Ovary (tissue), 9 donors: ENCODE data around the gene MYH15. TPM values are rescaled to one million over a fixed set of nuclear protein-coding genes. Genes with fewer than 3 reads are reported as not detected.

Experiments
- DNase-seq, 5 donors: peaks; one replicate each; pipeline ENCODE4 v3.0.0-alpha.2; 2019 to 2020
- H3K27ac ChIP-seq, 2 donors: fragments of 200-600 bp; one replicate each; pipeline versions ENCODE4 v1.5.1 to v1.8.0; 2019 to 2022
- H3K27me3 ChIP-seq: fragments of 200-600 bp; one replicate; pipeline ENCODE4 v1.8.0; 2022
- H3K36me3 ChIP-seq: fragments of 200-600 bp; sonication (generic); one replicate; pipeline ENCODE4 v1.5.1; 2019
- H3K4me1 ChIP-seq: one replicate; pipeline ENCODE4 v1.8.1; 2013; ENCODE audit warnings: mild to moderate bottlenecking, moderate library complexity; ENCODE audit not compliant: insufficient read depth
- H3K4me3 ChIP-seq: fragments of 200-600 bp; sonication (generic); one replicate; pipeline ENCODE4 v1.5.1; 2017
- H3K9me3 ChIP-seq, 2 donors: fragments of 200-600 bp in 1 of 2; sonication (generic) in 1 of 2; one replicate each; pipeline versions ENCODE4 v1.5.1 to v1.8.1; 2013 to 2019; ENCODE audit warnings: mild to moderate bottlenecking in 1 of 2, moderate library complexity in 1 of 2
- CTCF ChIP-seq, 3 donors: fragments of 450-650 bp in 2 of 3; fragments of 200-600 bp in 1 of 3; IDR thresholded peaks; one replicate each; pipeline versions ENCODE4 v1.5.1 to v1.8.0; 2016 to 2022; ENCODE audit warnings: antibody characterized with exemption in 3 of 3, mild to moderate bottlenecking in 1 of 3
- EP300 ChIP-seq: sonication (generic); formaldehyde crosslinking; IDR thresholded peaks from one replicate; pipeline ENCODE4 v1.6.1; 2017; ENCODE audit warnings: antibody characterized with exemption
- POLR2A ChIP-seq: fragments of 450-650 bp; IDR thresholded peaks from one replicate; pipeline ENCODE4 v1.6.1; 2017; ENCODE audit warnings: antibody characterized with exemption, mild to moderate bottlenecking, moderate library complexity
- WGBS, 3 donors: extraction: QIAGEN DNeasy Blood & Tissue Kit in 1 of 3; methylation state at CpG; one replicate each; pipeline versions ENCODE4 v1.1.5 to v1.1.7; 2013 to 2017; 5-methylcytosine and 5-hydroxymethylcytosine counted together
- intact Hi-C, 4 donors: fragments of 100-400 bp; cut with DNase I; formaldehyde crosslinking; loops; one replicate each; pipeline versions ENCODE4 v1.11.0 to v1.15.1; 2022 to 2023
- polyA plus RNA-seq, 2 donors: library from polyadenylated mRNA; stranded (reverse); fragments of 200-250 nt in 1 of 2; fragments of 350-450 nt in 1 of 2; fragmentation: Illumina TruSeq in 1 of 2; extraction: RNeasy Lipid Tissue Mini Kit (QIAGEN cat#74804) in 1 of 2; gene quantifications; one replicate each; pipeline ENCODE4 v1.2.3, GENCODE V29; 2013 to 2014
- total RNA-seq, 7 donors: library from RNA; depleted of rRNA in 2 of 7; stranded (reverse); fragments of >200 nt in 2 of 7; fragmentation: NEBNext Ultra II Directional in 3 of 7; extraction: Animal tissue kit (Norgen Biotek cat#: 25700) in 3 of 7; gene quantifications; one replicate each; pipeline versions ENCODE4 v1.1.0 to v1.2.4, GENCODE V29; 2016 to 2023
- donor health status: DM: no; HTN: no; CAD: no; lungs with moderate emphysema.
- donor health status: DM: no; HTN: no; CAD: no.
- donor health status: Bipolar disorder and iron deficiency.
- donor health status: DM: yes; HTN: yes; CAD: no.
- donor health status: DM: no; HTN: no; CAD: no.
- donor health status: DM: yes; HTN: yes; CAD: no.

The MYH15 gene
- total and polyA plus RNA-seq, 9 donors = 0.05 to 0.57 (median 0.11) TPM; not detected in 3

GRCh38 chr3:108459225-108459624 is 51.2 kb downstream of the MYH15 start:
- no peaks in the 10 kb centered on the region for H3K9me3 ChIP-seq
- no peaks in the 10 kb centered on the region for H3K27me3 ChIP-seq
- intact Hi-C loops = no loop called here
- H3K4me1 ChIP-seq = no peaks in the 10 kb centered on the region
- DNase-seq = no peak
- TF ChIP-seq EP300 = no peak
- TF ChIP-seq POLR2A = no peak
- TF ChIP-seq CTCF (IDR thresholded peaks at IDR 0.05) = no peak
- no peak overlapping the region for H3K27ac ChIP-seq
- no peaks in the 10 kb centered on the region for H3K36me3 ChIP-seq
- H3K4me3 ChIP-seq = no peak overlapping the region

GRCh38 chr3:108455212-108455705 is 55.1 kb downstream of the MYH15 start:
- intact Hi-C loops = no loop called here
- Histone ChIP-seq H3K27me3 (no peaks in the 10 kb centered on the region), H3K27ac (no peak overlapping the region), H3K4me1 (no peaks in the 10 kb centered on the region), H3K4me3 (no peak overlapping the region), H3K36me3 (no peaks in the 10 kb centered on the region), H3K9me3 (no peaks in the 10 kb centered on the region)
- DNase-seq = no peak
- TF ChIP-seq POLR2A (no peak), CTCF (IDR thresholded peaks at IDR 0.05) (no peak), EP300 (no peak)
- WGBS, 3 donors = 70 to 78% (median 75%) methylated on average over 2 of the region's 2 CpGs

GRCh38 chr3:108453565-108453964 is 56.8 kb downstream of the MYH15 start:
- intact Hi-C loops = no loop called here
- H3K9me3 ChIP-seq = no peaks in the 10 kb centered on the region
- DNase-seq = no peak
- H3K36me3 ChIP-seq = no peaks in the 10 kb centered on the region
- WGBS, 3 donors = 47 to 59% (median 53%) methylated on average over 1 of the region's 1 CpG
- H3K4me3 ChIP-seq = no peak overlapping the region
- no peaks in the 10 kb centered on the region for H3K4me1 ChIP-seq
- TF ChIP-seq CTCF (IDR thresholded peaks at IDR 0.05) (no peak), EP300 (no peak), POLR2A (no peak)
- H3K27me3 ChIP-seq = no peaks in the 10 kb centered on the region
- no peak overlapping the region for H3K27ac ChIP-seq

- WGBS, 3 donors = 42 to 89% (median 76%) methylated on average over 2 of the region's 2 CpGs
- Histone ChIP-seq H3K36me3 (no peaks in the 10 kb centered on the region), H3K27ac (no peak overlapping the region), H3K4me3 (no peak overlapping the region), H3K9me3 (no peaks in the 10 kb centered on the region), H3K4me1 (no peaks in the 10 kb centered on the region), H3K27me3 (no peaks in the 10 kb centered on the region)
- TF ChIP-seq EP300 = no peak
- no peak for TF ChIP-seq CTCF (IDR thresholded peaks at IDR 0.05)
- TF ChIP-seq POLR2A = no peak
- no peak for DNase-seq
- intact Hi-C loops = no loop called here
Observed at GRCh38 chr3:108450444-108450843, 60.0 kb downstream of the MYH15 start.
